Esophagus squamous epithelium (tissue), 5 donors: Measurements from ENCODE around the gene DHODH. TPM values are rescaled to one million over a fixed set of nuclear protein-coding genes. Genes with fewer than 3 reads are reported as not detected.
"Not testable (repeated sequence)": the region's sequence is repeated elsewhere in the genome, so short reads cannot be mapped to it uniquely, and the experiment has no call there.

Experiments
- DNase-seq: peaks from one replicate; lab custom pipeline; 2025; lab: John Stamatoyannopoulos, UW
- H3K27ac ChIP-seq, 4 donors: fragments of 200-600 bp; sonication (generic); one replicate each; pipeline ENCODE4 v1.5.1; 2016 to 2019; ENCODE audit warnings: mild to moderate bottlenecking in 1 of 4
- H3K27me3 ChIP-seq, 4 donors: fragments of 200-600 bp; sonication (generic); 1 replicate in 3 of 4; 2 replicates in 1 of 4; pipeline versions ENCODE4 v1.5.1 to v1.6.0; 2017 to 2021; ENCODE audit warnings: antibody characterized with exemption in 1 of 4
- H3K36me3 ChIP-seq, 3 donors: fragments of 200-600 bp; sonication (generic); one replicate each; pipeline ENCODE4 v1.5.1; 2016 to 2019
- H3K4me1 ChIP-seq, 3 donors: fragments of 200-600 bp; sonication (generic); one replicate each; pipeline ENCODE4 v1.5.1; 2017 to 2019
- H3K4me3 ChIP-seq, 4 donors: fragments of 200-600 bp; sonication (generic); 1 replicate in 3 of 4; 2 replicates in 1 of 4; pipeline ENCODE4 v1.5.1; 2016 to 2019; ENCODE audit warnings: mild to moderate bottlenecking in 2 of 4, moderate library complexity in 1 of 4
- H3K9me3 ChIP-seq, 3 donors: fragments of 200-600 bp; sonication (generic); one replicate each; pipeline ENCODE4 v1.5.1; 2016 to 2019
- CTCF ChIP-seq, 6 experiments: fragments of 450-650 bp in 4 of 6; fragments of 200-600 bp in 2 of 6; sonication (generic) in 2 of 6; IDR thresholded peaks; one replicate each; pipeline ENCODE4 v1.5.1; 2016 to 2019; ENCODE audit warnings: antibody characterized with exemption in 6 of 6, mild to moderate bottlenecking in 4 of 6, moderate library complexity in 4 of 6
- POLR2A ChIP-seq, 4 donors: fragments of 450-650 bp; IDR thresholded peaks; one replicate each; pipeline ENCODE4 v1.6.1; 2017; ENCODE audit warnings: antibody characterized with exemption in 4 of 4, mild to moderate bottlenecking in 4 of 4, moderate library complexity in 3 of 4
- WGBS, 2 donors: methylation state at CpG; one replicate each; pipeline ENCODE4 v1.1.5; 2018; 5-methylcytosine and 5-hydroxymethylcytosine counted together
- intact Hi-C: fragments of 100-400 bp; cut with DNase I; formaldehyde crosslinking; loops from one replicate; pipeline ENCODE4 v1.15.0; 2022
- small RNA-seq, 4 donors: library from RNA; depleted of rRNA; stranded (forward); fragments of <200 nt; gene quantifications; one replicate each; pipeline ENCODE3, GENCODE V24; 2016
- total RNA-seq, 4 donors: library from RNA; depleted of rRNA; stranded (reverse); fragments of >200 nt; gene quantifications; one replicate each; pipeline ENCODE4 v1.1.0, GENCODE V29; 2016
- donor health status: DM: yes; HTN: yes; CAD: no.

The DHODH gene
- total RNA-seq, 4 donors from 2014 or later = 4.3 to 9.0 (median 7.9) TPM

GRCh38 chr16:72073560-72074230 lies 65.2 kb downstream of the DHODH start:
- Histone ChIP-seq H3K27me3 (no peaks in the 10 kb centered on the region), H3K9me3 (no peaks in the 10 kb centered on the region), H3K27ac (no peak overlapping the region), H3K4me3 (no peak overlapping the region), H3K4me1 (peaks cover 0 to 10% (median 4%) of the 10 kb centered on the region in 3 donors), H3K36me3 (peaks cover 0 to 13% (median 0%) of the 10 kb centered on the region in 3 donors)
- intact Hi-C loops = no loop called here
- WGBS, 2 donors = 75 to 80% methylated on average over 7 of the region's 8 CpGs
- TF ChIP-seq POLR2A (IDR thresholded peaks at IDR 0.05) (no peak), CTCF (IDR thresholded peaks at IDR 0.05) (no peak)
- DNase-seq = no peak

- 83 to 100% methylated on average over 1 of the region's 6 CpGs for WGBS, 2 donors
- intact Hi-C loops, H3K9me3 ChIP-seq, H3K27ac ChIP-seq, H3K4me3 ChIP-seq, H3K27me3 ChIP-seq, H3K4me1 ChIP-seq, DNase-seq: not testable (repeated sequence)
- peaks cover 0 to 13% (median 0%) of the 10 kb centered on the region in 3 donors for H3K36me3 ChIP-seq
Measured at GRCh38 chr16:72075067-72075466, 66.5 kb downstream of the DHODH start.

Small RNAs within 50 kb of the gene (small RNA-seq; reads per million reads assigned to genes)
- 0 reads per million in 4 donors for gene RPL39P31

Other genes starting within 250 kb of the DHODH start
- gene AP1G1, start 199.9 kb upstream of the DHODH start, total RNA-seq = 10 to 100 TPM; 51.7 to 90.1 (median 68.6) TPM
- 10 to 100 TPM in 3 of 4 donors, 1 to 10 TPM in 1; 8.9 to 23.8 (median 15.6) TPM for gene ATXN1L, start 162.8 kb upstream of the DHODH start, total RNA-seq
- 1 to 10 TPM; 2.5 to 8.2 (median 4.0) TPM for gene ZNF821, start 124.6 kb upstream of the DHODH start, total RNA-seq
- 100 to 1,000 TPM; 115 to 172 (median 153) TPM for gene IST1, start 113.2 kb upstream of the DHODH start, total RNA-seq
- under 1 TPM in 3 of 4 donors, not detected in 1; 0.09 to 0.29 (median 0.19) TPM for gene PKD1L3, start 8.3 kb upstream of the DHODH start, total RNA-seq
- 1 to 10 TPM in 2 of 4 donors, not detected in 2; 1.0 to 2.9 TPM for gene HP, start 45.8 kb downstream of the DHODH start, total RNA-seq
- not detected for gene HPR, start 54.5 kb downstream of the DHODH start, total RNA-seq
- gene TXNL4B, start 84.9 kb downstream of the DHODH start, total RNA-seq = 10 to 100 TPM in 1 of 4 donors, 1 to 10 TPM in 3; 5.0 to 11.0 (median 8.5) TPM
- 10 to 100 TPM; 27.6 to 54.4 (median 43.4) TPM for gene DHX38, start 85.1 kb downstream of the DHODH start, total RNA-seq
- gene PMFBP1, start 163.4 kb downstream of the DHODH start, total RNA-seq = 1 to 10 TPM; 1.1 to 2.0 (median 1.4) TPM